Measurements from ENCODE around the gene GLOD4.

Gene GLOD4

DNA sequence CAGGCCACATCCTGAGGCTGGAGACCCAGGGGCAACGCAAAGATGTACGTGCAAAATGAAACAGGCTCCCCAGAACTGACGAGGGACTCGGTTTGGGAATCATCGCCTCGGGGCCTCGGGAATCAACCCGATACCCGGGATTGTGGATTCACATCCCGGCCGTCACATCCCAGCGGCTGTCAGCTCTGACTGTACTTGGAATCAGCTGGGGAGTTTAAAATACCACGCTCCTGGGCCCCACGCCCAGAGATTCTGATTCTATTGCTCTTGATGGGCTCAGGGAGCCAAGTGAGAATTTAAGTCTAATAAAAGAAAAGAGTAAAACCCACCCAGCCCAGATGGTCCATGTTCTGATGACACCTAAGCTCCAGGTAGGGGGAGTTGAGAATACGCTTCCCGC is 42.3 kb upstream of the GLOD4 start:
- no peak for TF ChIP-seq CTCF (IDR thresholded peaks at IDR 0.05; ENCODE audit: borderline replicate concordance, insufficient read depth, low read depth, low read length)
- H3K4me3 ChIP-seq (ENCODE audit: low read depth, low read length) = no peak overlapping the region

DNA sequence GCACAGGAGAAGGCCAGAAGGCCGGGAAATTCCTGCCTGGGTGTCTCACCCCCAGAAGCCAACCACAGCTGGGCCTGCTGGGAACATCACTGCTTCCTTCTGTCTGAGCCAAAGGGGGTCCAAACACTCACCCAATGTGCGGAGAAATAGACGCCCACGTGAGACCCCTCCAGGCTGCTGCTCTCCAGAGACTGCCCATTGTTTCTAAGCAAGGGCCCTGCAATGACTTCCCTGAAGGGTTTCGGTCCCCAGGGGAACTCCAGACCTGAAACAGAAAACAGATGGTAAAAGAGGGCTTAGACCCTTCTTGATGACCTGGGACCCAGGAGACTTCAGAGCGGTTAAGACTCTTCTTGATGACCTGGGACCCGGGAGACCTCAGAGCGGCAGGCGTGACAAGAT is 41.4 kb upstream of the GLOD4 start:
- TF ChIP-seq CTCF (IDR thresholded peaks at IDR 0.05; ENCODE audit: borderline replicate concordance, insufficient read depth, low read depth, low read length) = no peak
- no peak overlapping the region for H3K4me3 ChIP-seq (ENCODE audit: low read depth, low read length)

DNA sequence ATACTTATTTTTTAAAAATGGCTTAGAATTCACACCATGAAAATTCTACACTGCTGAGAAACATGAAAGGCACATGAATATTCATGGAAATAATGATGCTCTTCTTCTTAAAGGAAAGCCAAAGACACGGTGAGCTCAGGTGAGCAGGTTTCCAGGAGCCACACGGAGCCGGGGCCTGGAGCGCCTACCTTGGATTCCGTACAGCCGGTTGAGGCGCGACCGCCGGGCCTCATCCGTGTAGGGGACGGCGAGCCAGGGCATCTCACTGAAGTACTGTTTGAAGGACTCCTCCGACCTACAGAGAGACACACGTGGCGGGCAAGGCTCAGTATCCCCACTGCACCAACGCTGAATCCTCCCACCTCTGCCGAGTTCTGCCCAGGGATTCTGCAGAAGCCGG is 37.2 kb upstream of the GLOD4 start:
- no peak overlapping the region for H3K4me3 ChIP-seq (ENCODE audit: low read depth, low read length)
- TF ChIP-seq CTCF (IDR thresholded peaks at IDR 0.05; ENCODE audit: borderline replicate concordance, insufficient read depth, low read depth, low read length) = no peak

- no peak overlapping the region for H3K4me3 ChIP-seq (ENCODE audit: low read depth, low read length)
- TF ChIP-seq CTCF (IDR thresholded peaks at IDR 0.05; ENCODE audit: borderline replicate concordance, insufficient read depth, low read depth, low read length) = no peak
Measured at GRCh38 chr17:814371-814770, 32.3 kb upstream of the GLOD4 start.

GRCh38 chr17:812638-813204 is 30.6 kb upstream of the GLOD4 start:
- no peak overlapping the region for H3K4me3 ChIP-seq (ENCODE audit: low read depth, low read length)
- no peak for TF ChIP-seq CTCF (IDR thresholded peaks at IDR 0.05; ENCODE audit: borderline replicate concordance, insufficient read depth, low read depth, low read length)

DNA sequence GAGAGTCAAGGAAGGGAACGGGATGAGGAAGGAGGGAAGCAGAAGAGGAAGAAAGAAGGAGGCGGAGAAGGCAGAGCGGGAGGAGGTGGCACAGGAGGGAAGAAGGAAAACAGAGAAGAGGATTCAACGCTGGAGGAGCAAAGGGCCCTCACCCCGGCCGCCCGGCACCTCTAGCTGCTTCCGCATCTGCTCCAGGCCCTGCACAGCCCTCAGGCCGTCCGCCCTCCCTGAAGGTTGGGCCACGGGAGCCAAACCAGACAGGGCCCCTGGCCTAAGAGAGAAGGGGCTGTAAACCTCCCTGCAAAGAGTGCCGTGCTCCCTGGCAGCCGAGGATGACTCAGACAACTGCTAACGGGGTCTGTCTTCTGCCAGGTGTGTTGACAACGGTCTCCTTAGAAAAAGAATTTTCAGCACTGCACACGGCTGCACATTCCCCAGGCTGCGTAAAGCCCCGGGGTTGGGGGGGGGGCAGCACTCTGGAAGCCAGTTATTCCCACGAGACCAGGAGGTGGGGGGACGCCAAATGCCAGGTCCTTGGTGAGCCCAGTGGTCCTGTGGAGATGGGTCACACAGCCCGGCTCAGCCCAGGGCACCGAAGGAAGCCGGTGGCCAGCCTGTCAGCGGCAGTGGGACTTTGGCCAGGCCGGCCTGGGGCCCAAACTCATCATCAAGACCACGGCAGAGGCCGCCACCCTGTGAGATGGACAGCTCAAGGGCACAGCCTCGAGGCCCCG is 29.1 kb upstream of the GLOD4 start:
- TF ChIP-seq CTCF (IDR thresholded peaks at IDR 0.05; ENCODE audit: borderline replicate concordance, insufficient read depth, low read depth, low read length) = no peak
- H3K4me3 ChIP-seq (ENCODE audit: low read depth, low read length) = peak overlapping the region; percentile 5
